Stimulated activated naive CD4-positive, alpha-beta T cell treated with Interleukin-2 at 50 U/mL for 16 hours (primary cell): ENCODE data around the gene CCDC15.
"Not testable (repeated sequence)": the region's sequence is repeated elsewhere in the genome, so short reads cannot be mapped to it uniquely, and the experiment has no call there.

Experiments
- DNase-seq: peaks from one replicate; lab custom pipeline; 2025; lab: John Stamatoyannopoulos, UW

Gene CCDC15

DNA sequence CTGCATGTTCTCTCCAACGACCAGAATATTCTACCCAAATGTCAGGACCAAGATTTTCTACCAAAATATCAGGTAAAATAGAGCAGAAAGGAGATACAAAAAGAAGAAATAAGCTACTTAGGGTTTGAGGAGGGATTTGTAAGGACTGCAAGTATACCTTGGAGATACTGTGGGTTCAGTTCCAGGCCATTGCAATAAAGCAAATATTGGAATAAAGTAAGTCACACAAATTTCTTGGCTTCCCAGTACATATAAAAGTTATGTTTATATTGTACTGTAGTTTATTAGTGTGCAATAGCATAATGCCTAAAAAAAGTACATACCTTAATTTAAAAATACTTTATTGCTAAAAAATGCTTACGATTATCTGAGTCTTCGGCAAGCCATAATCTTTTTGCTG lies 34.1 kb downstream of the CCDC15 start:
- no peak for DNase-seq

DNA sequence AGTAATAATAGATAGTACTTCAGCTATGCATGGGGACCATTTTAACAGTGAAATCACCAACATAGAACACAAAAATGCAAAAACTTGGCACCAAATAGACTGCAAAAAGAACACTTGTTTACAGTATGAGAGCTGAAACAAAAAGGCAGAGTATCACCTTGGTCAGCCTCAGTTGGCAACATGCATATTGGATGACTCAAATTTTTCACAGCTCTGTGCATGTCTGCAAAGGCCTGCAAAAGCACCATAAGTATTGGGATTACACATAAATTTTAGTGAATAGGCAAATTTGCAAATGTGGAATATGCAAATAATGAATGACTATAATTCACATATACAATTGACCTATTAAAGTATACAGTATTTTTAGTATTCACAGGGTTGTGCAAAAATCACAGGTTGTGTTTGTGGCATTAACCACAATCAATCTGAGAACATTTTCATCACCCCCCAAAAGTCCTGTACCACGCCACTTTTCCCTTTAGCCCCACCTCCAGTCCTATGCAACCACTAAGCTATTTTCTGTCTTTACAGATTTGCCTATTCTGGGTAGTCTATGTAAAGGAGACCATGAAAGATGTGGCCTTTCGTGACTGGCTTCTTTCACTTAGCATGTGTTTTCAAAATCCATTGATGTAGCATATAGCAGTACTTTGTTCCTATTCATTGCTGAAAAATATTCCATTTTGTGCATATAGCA lies 47.2 kb downstream of the CCDC15 start:
- no peak for DNase-seq

DNA sequence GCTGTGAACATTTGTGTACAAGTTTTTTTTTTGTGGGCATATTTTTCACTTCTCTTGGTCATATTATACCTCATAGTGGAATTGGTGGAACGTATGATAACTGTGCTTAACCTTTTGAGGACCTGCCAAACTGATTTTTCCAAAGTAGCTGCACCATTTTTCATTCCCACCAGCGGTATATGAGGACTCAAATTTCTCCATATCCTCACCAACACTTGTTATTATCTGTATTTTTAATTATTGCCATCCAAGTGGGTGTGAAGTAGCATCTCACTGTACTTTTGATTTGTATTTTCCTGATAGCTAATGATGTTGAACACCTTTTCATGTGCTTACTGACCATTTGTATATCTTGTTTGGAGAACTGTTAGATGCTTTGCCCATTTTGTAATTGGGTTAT lies 47.8 kb downstream of the CCDC15 start:
- no peak for DNase-seq

DNA sequence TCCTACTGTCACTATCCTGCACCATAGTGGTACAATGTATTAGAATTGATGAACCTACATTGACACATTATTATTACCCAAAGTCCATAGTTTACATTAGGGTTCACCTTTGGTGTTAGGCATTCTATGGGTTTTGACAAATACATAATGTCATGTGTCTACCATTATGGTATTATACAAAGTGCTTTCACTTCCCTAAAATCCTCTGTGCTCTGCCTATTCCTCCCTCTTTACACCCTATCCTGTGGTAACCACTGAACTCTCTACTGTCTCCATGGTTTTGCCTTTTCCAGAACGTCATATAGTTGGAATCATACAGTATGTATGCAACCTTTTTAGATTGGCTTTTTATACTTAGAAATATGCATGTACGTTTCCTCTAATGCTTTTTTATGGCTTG lies 51.5 kb downstream of the CCDC15 start:
- DNase-seq, result no peak

DNA sequence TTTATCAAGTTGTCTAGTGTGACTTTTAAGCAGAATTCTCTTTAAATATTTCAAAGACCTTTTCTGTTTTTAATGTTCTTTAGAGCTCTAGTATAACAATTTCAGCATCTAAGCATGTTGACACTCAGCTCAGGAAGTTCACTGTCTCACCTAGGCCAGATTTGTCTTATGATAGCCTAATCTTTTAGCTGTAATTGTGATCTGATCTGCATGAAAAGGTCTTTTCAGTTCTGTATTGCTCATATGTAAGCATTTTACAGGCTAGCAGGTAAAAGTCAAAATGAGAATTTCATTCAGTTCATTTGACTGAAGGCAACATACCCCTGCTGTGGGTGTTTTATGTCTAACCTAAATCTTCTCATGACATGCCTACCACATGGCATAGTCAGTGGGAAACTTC lies 62.4 kb downstream of the CCDC15 start:
- DNase-seq, result no peak

DNA sequence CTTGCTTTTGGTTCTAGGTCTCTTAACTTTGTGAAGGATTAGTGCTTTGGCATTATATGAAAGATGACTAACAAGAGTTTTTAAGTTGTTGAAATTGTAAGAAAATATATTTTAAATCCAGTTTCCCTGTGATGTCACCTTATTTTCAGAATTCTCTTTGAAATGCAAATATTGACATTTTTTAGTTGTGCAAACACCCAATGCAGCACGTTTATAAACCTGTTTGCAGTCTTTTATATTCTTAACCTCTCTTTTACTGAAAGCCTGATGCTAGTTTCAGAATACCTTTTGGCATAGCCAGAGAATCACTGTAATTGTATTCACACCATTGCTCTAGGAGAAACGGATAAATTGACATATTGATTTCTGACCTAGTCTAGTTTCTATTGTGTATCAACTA lies 66.3 kb downstream of the CCDC15 start:
- no peak for DNase-seq

DNA sequence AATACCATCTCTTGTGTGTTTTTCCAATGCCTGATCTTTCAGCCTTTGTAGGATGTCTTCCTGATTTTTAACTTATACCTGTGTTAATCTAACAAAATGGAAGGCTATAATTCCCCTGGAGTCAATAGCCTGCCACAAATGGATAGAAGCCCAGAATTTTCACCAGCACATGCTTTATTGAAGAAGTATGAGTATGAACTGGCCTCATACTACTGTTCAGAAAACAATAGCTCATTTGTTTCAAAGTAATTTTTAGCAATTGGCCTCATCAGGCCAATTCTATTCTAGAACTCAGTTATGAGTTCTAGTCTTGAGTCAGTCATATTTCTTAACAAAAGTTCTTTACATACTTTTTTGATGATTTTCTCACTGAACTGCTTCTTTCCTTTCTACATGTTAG lies 68.5 kb downstream of the CCDC15 start:
- no peak for DNase-seq

DNA sequence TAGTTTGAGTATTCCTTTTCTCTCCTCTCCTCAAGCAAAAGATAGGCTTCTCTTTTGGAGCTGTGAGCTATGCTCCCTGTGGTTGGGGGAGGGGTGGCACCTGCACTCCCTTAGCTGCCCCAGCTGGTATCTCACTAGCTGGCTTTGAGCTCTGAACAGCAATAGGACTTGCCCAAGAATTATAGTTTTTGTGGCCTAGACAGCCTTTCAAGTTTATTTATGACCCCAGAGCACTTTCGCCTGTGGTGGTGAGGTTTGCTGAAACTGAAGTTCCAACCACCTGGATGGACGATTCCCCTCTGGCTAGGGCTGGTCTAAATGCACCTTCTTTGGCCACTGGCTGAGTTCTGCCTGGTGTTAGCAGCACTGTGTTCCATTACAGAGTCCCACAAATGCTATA lies 72.0 kb downstream of the CCDC15 start:
- DNase-seq, result no peak

DNA sequence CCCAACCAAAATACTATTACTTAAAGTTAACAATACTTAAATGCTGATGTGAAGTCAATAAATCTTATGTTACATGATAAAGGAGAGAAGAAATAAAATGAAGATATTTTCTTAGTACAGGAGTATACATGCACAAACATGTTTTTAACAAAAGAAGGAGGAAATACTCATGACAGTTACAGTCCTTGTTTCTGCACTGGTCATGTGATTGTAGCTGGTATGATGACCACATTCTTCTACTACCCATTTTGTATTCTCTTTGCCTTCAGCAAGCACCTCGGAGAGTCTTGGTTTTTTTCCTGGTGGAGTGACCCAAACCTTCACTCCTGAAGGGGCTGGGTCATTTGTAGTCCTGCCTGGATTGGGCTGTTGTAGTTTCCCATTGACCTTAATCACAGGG lies 75.4 kb downstream of the CCDC15 start:
- not testable (repeated sequence) for DNase-seq

DNA sequence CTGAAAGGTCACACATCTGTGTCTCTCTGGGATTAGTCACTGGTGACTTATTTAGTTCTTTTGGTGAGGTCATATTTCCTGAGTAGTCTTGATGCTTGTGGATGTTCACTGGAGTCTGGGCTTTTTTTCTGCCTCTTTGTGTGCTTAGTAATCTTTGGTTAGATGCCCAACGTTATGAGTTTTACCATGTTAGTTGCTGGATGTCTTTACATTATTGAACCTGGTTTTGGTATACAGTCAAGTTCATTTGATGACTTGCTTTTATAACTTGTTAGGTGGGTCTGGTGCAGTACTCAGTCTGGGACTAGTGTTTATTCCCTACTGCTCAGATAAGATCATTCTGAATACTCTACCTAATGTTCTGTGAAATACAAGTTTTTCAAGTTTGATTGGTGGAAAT lies 82.9 kb downstream of the CCDC15 start:
- no peak for DNase-seq

DNA sequence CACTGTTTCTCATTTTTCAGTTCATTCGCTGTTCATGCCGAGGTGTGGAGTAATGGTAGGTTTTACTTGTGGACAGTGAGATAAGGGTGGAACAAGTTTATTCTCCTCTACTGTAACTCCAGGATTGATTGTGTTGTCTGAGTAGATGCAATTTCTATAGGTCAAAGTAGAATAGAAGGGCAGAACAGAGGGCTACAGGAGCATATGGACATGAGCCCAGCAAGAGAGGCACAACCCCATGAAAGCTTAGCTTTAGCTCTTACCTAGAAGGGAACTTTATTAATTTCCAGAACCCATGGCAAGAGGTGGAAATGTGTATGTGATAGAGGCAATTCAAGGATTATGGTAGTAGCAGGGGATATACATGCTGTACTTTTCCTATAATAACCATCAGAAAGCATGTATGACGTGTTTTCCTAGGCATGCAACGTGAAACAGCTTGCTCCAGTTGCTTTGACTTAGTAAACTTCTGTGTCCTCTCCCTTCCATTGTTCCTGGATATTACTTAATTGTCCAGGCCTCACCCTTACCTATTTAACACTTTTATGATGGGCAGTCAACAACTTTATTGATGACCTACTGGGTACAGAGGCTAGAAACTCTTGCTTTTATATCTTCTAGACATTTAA lies 95.3 kb downstream of the CCDC15 start:
- DNase-seq, result no peak

DNA sequence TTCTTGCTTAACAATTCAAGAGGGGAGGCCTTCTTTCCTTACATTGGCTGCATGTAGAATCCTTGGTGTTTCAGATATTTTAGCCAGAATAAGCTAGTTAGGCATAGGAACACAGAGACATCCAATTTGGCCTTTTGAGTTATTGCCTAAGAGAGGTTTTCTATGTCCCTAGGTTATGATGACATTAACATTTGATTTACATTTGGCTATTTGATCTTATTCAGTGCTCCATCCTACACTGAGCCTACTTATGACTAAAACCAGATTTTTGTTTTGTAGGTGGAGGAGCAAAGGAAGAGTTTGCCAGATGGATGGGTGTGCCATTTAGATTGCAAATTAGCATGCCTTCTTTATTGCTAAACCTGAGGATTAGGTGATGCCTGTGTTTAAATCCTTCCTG lies 98.0 kb downstream of the CCDC15 start:
- DNase-seq, result no peak

DNA sequence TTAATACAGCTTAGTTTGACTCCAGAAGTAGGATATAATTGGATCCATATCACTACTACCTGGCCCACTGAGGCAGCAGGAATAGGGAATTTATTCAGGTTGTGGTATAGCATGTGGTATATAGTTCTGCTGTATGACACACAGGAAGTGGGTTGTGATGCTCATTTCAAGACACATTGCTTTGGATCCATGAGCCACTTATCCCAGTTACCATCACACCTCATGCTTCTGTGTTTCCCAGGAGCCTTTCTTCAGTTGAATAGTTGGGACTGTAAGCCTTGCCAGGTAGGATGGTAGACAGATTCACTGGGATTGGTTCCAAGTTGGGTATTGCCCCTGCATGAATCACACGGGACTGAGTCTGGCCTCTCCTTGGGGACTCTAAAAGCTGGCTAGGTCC lies 99.2 kb downstream of the CCDC15 start:
- no peak for DNase-seq

DNA sequence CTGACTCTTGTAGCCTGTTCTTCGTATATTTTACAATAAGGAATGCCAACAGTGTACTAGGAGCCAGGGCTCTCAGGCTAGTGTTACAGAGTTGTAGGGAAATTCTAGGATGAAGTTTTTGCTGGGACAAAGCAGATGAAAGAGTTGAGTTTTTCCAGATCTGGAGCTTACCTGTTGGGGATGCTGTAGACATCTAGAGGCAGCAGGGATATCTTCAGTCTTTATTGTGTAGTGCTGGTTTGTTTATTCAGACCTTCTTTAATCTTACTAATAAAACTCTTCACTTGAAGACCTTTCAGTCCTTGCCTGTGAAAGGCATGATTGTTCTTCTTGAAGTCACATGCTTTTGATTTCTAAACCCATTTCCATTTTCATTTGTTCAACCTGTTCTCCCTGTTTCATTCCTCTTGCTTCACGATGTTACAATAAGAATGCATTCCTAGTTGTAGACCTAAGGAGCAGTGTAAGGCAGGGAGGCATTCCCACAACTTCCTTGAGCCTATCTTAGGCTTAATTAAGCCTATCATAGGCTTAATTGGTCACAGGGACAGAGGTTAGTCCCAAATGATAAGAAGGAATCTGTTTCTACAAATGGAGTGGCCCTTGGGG lies 101.2 kb downstream of the CCDC15 start:
- DNase-seq, result no peak

DNA sequence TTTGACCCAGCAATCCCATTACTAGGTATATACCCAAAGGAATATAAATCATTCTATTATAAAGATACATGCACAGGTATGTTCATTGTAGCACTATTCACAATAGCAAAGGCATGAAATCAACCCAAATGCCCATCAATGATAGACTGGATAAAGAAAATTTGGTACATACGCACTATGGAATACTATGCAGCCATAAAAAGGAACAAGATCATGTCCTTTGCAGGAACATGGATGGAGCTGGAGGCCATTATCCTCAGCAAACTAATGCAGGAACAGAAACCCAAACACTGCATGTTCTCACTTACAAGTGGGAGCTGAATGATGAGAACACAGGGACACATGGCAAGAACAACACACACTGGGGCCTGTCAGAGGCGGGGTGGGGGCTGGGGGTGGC lies 102.1 kb downstream of the CCDC15 start:
- not testable (repeated sequence) for DNase-seq

DNA sequence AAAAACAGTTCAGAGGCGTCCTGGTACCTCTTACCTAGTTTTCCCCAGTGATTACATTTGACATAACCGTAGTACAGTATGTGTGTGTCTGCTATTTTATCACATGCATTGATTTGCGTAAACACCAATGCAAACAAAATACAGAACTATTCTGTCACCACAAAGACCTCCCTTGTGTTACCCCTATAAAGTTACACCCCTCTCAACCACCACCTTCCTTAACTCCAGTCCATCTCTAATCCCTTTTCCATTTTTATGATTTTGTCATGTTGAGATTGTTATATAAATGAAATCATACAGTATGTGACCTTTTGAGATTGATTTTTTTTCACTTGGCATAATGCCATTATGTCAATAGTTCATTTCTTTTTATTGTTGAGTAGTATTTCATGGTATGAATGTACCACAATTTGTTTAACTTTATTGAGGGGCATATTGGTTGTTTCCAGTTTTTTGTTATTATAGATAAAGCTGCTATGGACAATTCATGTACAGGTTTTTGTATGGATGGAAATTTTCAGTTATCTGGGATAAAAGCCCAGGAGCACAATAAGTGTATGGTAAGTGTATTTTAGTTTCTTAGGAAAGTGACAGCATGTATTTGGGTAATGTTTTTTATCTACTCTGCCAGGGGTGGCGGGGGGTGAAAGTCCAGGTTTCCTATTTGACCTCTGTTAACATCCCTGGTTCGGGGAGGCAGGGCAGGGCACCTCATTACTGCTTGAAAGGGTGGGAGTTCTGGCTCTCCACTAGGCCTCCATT lies 103.1 kb downstream of the CCDC15 start:
- no peak for DNase-seq

DNA sequence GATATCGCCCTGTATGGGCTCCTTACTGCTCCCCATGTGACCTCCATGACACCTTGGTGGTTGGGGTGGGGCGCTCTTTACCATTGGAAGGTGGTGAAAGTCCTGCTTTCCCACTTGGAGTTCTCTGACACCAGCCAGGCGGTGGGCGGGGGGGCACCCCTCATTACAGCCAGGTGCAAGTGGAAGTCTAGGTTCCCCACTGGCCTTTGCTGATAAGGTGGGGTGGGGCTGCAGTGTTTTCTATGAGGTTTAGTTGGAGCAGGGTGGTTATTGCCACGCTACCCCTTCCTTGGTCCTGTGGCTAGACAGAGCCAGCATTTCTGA lies 103.7 kb downstream of the CCDC15 start:
- DNase-seq, result no peak

DNA sequence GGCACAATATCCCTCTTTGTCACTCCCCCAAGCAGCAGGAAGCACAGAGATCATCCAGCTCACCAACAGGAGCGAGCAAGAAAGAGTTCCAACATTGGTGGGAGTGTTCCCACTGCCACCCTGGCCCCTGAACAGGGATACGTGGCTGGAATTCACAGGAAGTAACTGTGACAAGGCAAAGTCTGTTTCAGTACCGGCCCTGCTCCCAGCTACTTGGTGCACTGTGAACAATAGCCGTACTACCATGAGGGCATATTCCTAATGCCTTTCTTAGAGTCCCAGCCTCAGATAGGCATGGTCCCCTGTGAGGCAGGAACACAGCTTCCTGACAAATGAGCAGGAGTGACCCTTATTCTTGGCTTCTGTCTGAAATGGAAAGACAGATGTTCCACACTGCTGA lies 107.3 kb downstream of the CCDC15 start:
- no peak for DNase-seq

DNA sequence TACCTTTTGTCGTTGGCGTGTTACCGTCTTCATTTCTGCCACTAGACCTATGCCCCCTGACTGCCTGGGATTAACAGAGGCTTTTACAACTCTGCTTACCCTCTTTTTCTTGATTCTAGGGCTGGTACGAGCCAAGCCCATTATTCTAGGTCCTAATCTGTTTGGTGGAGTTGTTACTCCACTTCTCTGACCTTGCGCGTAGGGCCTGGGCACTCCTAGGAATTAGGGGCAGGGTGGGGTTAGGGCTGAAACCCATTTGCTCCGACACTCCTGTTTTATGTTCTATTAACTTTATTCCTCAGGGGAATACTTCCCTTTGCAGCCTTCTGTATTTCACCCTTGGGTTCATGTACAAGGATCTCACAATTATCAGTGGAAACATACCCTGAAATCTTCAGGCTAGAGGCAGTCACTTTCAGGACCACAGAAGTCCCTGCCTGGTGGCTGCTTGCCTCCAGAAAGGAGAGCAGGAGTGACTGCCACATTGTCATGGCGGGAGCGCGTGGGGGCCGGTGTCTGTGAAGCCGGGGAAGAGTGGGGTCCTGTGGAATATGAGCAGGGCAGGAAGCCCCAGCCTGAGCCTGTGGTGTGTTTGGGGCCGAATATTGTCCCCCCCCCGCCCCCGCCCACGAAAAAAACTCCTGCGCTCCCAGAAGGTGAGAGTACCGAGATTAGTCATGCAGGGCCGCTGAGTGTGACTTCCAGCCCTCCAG lies 108.4 kb downstream of the CCDC15 start:
- DNase-seq, result no peak

DNA sequence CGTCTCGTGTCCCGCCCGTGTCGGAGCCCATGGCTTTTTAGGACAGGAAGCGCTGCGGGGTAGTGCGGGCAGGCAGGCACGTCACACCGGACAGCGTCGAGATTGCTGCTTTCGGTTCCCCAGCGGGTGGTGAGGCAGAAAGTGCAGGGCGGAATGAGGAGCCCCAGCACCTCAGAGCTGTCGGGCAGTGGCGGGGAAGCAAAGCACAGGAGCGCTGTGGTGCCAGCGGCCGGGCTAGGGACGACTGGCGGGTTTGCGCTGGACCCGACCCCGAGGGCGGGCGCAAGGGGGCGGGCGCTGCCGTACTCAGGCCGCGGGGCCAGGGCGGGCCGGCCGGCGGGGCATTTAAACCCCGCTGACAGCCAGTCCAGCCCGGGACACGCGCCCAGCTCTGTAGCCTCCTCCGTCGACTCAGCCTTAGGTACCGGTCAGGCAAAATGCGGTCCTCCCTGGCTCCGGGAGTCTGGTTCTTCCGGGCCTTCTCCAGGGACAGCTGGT lies 109.0 kb downstream of the CCDC15 start, which contains the start of gene SLC37A2:
Gene SLC37A2, plus strand, starts transcription at position 375 of the 498 bp plus-strand sequence. Its CDS starts 63 bp downstream, at position 438.
- DNase-seq, result peak; percentile 24

DNA sequence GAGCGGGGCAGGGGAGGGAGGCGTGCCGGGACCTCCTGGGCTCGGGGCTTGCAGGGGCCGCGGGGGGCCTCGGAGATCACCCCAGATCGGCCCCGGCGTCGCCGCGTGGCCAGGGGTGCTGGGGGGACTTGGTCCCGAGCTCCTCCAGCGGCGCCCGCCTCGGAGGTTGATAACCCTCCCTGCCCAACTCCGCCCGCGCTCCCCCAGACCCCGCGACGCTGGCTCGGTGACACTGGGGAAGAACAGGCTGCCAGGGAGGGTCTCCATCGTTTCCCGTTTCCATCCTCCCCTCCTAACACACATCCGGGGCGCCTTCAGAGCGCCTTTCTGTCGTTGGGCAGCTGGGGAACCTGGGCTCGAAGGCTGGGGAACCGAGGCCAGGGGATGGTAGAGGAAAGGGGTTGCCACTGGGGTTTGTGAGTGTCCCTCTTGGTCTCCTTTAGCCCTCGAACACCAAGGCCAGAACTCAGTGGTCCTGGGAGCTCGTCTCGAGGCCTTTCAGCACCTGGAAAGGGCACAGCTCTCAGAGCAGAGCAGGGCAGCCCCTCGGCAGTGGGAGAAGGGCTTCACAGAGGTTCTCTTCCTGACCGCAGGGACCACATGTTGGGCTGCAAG lies 109.5 kb downstream of the CCDC15 start:
- no peak for DNase-seq

DNA sequence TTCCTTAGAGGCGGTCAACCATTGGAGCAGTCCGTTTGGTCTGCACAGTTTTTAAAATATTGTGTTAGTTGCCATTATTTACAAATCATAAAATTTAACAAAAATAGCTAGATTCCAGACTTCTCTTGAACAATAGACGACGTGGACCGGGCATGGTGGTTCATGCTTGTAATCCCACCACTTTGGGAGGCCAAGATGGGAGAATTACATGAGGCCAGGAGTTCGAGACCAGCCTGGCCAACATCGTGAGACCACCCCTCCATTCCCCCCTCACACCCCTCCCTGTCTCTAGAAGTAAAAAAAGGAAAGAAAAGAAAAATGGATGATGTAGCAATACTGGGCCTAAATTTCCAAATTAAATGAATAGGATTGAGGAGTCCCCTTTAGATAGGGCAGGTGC lies 110.1 kb downstream of the CCDC15 start:
- no peak for DNase-seq
